Stimulated activated CD4-positive, alpha-beta T cell treated with anti-CD3 and anti-CD28 coated beads, Interleukin-12 subunit alpha, Interleukin-12 subunit beta, amount 100 ng/mL, for 48 hours (primary cell): ENCODE measurements around the gene ISCA2.

Experiments used
- DNase-seq, 3 donors: peaks; one replicate each; pipeline ENCODE4 v3.0.0-alpha.2; 2020; ENCODE audit warnings: low read depth in 2 of 3, low spot score in 1 of 3

ISCA2 gene

GRCh38 chr14:74482571-74482970 is 11.0 kb upstream of the ISCA2 start:
- no peak for DNase-seq

GRCh38 chr14:74483321-74483720 is 10.2 kb upstream of the ISCA2 start:
- no peak for DNase-seq

DNA sequence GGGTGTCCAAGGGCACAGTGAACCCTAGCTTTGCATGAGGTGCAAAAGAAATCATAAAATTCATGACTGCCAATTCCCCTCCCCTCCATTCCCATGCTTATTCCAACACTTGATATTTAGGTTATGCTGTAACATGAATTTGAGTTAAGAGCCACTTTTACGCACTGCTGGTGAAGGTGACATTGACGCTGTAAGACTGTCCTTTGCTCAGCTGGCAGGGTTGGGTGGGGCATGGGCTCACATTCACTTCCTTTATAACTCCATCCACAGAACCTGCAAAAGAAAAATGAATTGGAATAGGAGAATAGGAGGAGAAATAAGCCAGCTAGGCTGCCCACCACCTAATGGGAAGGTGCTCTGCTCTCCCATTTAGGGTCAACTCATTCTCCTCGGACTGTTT is 7.4 kb upstream of the ISCA2 start:
- DNase-seq = no peak

- DNase-seq = no peak
Observed at GRCh38 chr14:74488786-74489397, 4.7 kb upstream of the ISCA2 start.

DNA sequence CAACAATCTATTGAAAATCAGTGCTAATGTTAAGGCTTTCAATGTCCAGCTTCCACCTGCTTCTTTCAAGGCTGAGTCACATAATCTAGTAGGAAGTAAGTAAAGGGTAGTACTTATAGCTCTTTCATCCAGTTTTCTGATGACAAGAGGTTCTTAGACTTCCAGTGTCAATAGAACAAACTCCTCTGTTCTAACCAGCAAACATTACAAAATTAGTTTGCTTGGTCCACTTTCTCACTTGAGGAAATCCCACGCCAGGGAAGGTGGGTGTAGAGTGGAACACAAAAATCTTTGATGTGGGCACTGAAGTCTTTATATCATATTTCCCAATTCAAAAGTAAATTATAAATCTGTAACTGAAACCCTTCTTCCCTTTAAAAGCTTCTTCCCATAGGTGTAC is 3.1 kb upstream of the ISCA2 start:
- DNase-seq = no peak

GRCh38 chr14:74491956-74492775 is 1.4 kb upstream of the ISCA2 start:
- no peak for DNase-seq

- no peak for DNase-seq
Observed at GRCh38 chr14:74492776-74493342, 706 bp upstream of the ISCA2 start, which contains the start of gene NPC2. TSS of gene NPC2 (minus strand) at chr14:74493305. CDS start at chr14:74493274, 31 bp downstream.

DNA sequence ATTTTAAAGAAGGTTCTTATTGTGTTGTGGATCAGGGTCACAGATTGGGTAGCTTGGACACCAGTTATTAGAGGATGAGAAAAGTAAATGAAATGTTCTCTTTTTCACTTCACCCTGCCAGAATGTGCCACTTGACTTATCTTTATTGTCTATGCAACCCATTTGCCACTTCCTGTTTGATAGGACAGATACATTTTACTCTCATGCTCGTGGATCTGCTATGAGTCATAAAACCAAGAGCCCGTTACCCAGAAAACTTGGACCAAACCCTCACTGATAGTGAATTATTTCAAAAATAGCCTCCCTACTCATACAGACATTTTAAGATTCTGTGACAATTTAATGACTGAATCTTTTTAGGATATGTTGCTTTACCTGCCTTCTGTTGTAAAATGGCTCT is 1.8 kb downstream of the ISCA2 start:
- no peak for DNase-seq

GRCh38 chr14:74500417-74501134 is 7.0 kb downstream of the ISCA2 start:
- no peak for DNase-seq

DNA sequence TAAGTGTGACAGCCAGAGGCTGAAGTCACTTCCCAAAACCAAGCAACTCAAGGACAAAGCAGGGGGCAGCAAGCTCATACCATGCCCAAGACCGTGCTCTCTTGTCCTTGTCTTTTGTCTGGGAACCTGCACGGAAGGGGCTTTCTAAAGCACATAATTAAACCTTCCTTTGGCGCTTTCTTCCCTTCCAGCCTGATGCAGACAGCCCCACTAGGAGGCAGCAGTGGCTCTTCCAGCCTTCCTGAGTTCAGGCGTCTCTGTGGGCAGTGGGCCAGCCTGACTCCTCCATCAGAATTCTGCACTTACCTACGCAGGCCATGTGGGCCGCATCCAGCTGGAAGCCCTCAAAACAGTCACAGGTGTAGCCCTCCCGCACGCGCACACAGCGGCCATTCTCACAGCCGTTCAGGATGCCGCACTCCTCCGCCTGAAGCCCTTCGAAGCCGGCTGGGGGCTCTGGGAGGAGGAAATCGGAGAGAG is 7.6 kb downstream of the ISCA2 start:
- DNase-seq = no peak

- no peak for DNase-seq
Observed at GRCh38 chr14:74501691-74502090, 8.1 kb downstream of the ISCA2 start.

DNA sequence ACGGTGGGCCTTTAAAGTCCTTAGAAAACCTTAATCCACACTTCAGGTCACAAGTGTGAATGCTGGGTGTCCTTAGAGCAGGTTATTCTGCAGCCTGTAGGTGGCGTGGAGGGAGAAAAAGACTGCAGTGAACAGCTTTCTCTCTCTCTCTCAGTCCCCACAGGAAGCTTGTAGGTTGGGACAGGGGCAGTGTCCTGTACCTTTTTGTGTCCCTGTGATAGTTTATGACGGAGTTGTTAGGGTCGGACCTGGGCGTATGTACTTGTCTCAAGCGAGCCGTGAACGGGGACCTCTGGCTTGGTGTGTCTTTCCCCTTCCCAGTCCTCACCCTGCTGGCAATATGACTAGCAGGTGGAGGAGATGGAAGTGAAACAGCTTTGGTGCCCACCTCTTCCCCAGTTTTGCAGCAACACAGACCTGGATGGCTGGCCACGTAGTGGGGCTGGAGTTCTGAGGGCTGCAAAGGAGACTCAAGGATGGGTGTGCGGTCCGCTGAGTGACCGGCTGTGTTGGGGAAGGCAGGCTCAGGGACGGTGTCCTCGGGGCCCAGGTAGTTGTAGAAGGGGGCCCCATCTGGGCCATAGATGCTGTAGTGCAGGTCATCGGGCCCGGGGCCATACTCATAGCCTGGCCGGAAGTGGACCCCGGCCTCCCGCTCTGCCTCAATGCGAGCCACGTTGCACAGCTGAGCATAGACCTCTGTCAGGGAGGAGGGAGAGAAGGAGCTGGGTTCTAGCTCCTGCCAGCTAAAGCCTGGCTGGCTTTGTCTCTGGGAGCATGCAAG is 8.9 kb downstream of the ISCA2 start:
- no peak for DNase-seq

DNA sequence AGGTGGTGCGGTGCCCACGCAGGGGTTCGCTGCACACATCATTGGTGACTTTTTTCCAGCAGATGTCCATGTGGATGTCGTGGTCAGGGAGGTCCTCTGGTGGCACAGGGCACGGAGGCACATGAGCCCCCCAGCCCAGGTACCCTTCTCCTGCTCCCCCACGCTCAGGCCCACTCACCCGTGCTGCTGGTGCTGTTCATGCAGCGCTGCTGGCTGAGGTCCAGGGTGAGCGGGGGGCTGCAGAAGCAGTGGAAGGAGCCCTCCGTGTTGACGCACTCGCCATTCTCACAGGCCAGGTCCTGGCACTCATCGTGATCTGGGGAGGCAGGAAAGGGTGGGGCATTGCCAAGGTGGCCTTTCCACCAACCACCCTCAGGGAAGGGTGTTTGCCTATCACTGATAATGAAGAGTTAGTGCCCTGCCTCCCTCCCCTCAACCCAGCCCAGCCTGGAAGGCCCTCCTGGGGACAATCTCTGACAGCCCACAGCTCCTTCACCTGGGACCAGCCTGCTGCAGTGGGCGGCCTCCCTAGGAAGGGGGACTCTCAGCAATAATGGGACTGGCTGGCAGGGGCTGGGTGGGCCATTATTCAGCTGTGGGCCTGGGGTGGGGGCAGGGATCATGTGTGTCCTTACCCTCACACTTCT is 9.8 kb downstream of the ISCA2 start:
- DNase-seq = no peak

- no peak for DNase-seq
Observed at GRCh38 chr14:74503938-74504335, 10.4 kb downstream of the ISCA2 start.

- no peak for DNase-seq
Observed at GRCh38 chr14:74504412-74504811, 10.8 kb downstream of the ISCA2 start.

GRCh38 chr14:74504874-74505720 is 11.5 kb downstream of the ISCA2 start:
- no peak for DNase-seq

DNA sequence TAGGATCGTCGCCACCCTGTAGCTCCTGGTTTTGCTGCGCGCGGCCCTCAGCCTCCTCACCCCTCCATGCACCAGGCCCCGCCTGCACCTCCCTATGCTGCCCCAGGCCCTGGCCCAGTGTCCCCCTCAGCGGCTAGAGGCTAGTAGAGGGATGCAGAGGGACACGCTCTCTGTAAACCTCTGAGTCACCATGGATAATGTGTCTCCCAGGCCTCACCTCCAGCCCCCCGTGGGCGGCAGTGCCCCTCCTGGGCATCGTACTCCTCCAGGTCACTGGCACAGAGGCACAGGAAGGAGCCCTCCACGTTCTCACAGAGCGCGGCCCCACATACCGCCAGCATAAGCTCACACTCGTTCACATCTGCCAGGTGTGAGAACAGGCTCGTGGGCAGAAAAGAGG is 12.3 kb downstream of the ISCA2 start:
- no peak for DNase-seq

GRCh38 chr14:74506411-74506851 is 12.9 kb downstream of the ISCA2 start:
- DNase-seq = no peak

GRCh38 chr14:74507085-74507484 is 13.5 kb downstream of the ISCA2 start:
- DNase-seq = no peak
